Keratinocyte (primary cell): ENCODE results near the gene TBC1D30. TPM values are rescaled to one million over a fixed set of nuclear protein-coding genes. Genes with fewer than 3 reads are reported as not detected.

Experiments
- DNase-seq: peaks from one replicate; pipeline ENCODE4 v3.0.0-alpha.2; 2011; ENCODE audit warnings: low read depth, missing footprints, low spot score
- FAIRE-seq: peaks from 2 replicates; lab custom pipeline; 2011; peaks lifted over from hg19 to GRCh38; lab: Jason Lieb, UNC
- H2AFZ ChIP-seq: 2 replicates; pipeline ENCODE4 v1.6.0; 2012; ENCODE audit warnings: low read length, control low read depth, inconsistent platforms; ENCODE audit not compliant: control insufficient read depth
- H3K27ac ChIP-seq: 2 replicates; pipeline ENCODE4 v1.5.1; 2011; ENCODE audit warnings: low read length; ENCODE audit not compliant: control insufficient read depth, insufficient read depth
- H3K27me3 ChIP-seq: 3 replicates; pipeline ENCODE4 v1.6.0; 2011; ENCODE audit warnings: low read length; ENCODE audit not compliant: control insufficient read depth, insufficient read depth; ENCODE audit errors: extremely low read depth
- H3K36me3 ChIP-seq, 2 experiments: 2 replicates in 1 of 2; 3 replicates in 1 of 2; pipeline ENCODE4 v1.5.1; 2011; ENCODE audit warnings: low read length in 2 of 2, mild to moderate bottlenecking in 1 of 2; ENCODE audit not compliant: control insufficient read depth in 2 of 2, insufficient read depth in 2 of 2; ENCODE audit errors: extremely low read depth in 1 of 2
- H3K4me1 ChIP-seq: 3 replicates; pipeline ENCODE4 v1.5.1; 2011; ENCODE audit warnings: low read length; ENCODE audit not compliant: control insufficient read depth, insufficient read depth; ENCODE audit errors: extremely low read depth
- H3K4me2 ChIP-seq: 3 replicates; pipeline ENCODE4 v1.6.0; 2011; ENCODE audit warnings: low read depth, low read length; ENCODE audit not compliant: control insufficient read depth, insufficient read depth; ENCODE audit errors: extremely low read depth
- H3K4me3 ChIP-seq, 3 experiments: fragments of 200-600 bp in 1 of 3; sonication (generic) in 1 of 3; 2 replicates in 2 of 3; 3 replicates in 1 of 3; pipeline ENCODE4 v1.5.1; 2011 to 2016; ENCODE audit warnings: low read length in 3 of 3, mild to moderate bottlenecking in 3 of 3, control low read depth in 2 of 3, inconsistent platforms in 1 of 3, low read depth in 1 of 3, mixed read lengths in 1 of 3, mixed run types in 1 of 3, moderate library complexity in 1 of 3; ENCODE audit not compliant: control insufficient read depth in 2 of 3, insufficient read depth in 2 of 3; ENCODE audit errors: extremely low read depth in 1 of 3
- H3K79me2 ChIP-seq: 2 replicates; pipeline ENCODE4 v1.6.0; 2012; ENCODE audit warnings: low read length; ENCODE audit not compliant: control insufficient read depth, insufficient read depth
- H3K9ac ChIP-seq: 3 replicates; pipeline ENCODE4 v1.6.0; 2011; ENCODE audit warnings: low read length; ENCODE audit not compliant: control insufficient read depth, insufficient read depth; ENCODE audit errors: extremely low read depth
- H3K9me1 ChIP-seq: 3 replicates; pipeline ENCODE4 v1.6.0; 2011; ENCODE audit warnings: low read length; ENCODE audit not compliant: control insufficient read depth, insufficient read depth; ENCODE audit errors: extremely low read depth
- H3K9me3 ChIP-seq: 2 replicates; pipeline ENCODE4 v1.5.1; 2012; ENCODE audit warnings: low read depth, low read length; ENCODE audit not compliant: control insufficient read depth
- H4K20me1 ChIP-seq: 3 replicates; pipeline ENCODE4 v1.6.0; 2011; ENCODE audit warnings: low read length; ENCODE audit not compliant: control insufficient read depth, insufficient read depth; ENCODE audit errors: extremely low read depth
- CTCF ChIP-seq, 3 experiments: IDR thresholded peaks in 1 of 3; conservative IDR thresholded peaks in 1 of 3; optimal IDR thresholded peaks in 1 of 3; 2 replicates in 2 of 3; 3 replicates in 1 of 3; pipeline versions ENCODE3 to v1.5.1; 2011; ENCODE audit warnings: low read length in 3 of 3, mild to moderate bottlenecking in 3 of 3, moderate library complexity in 2 of 3, control low read depth in 1 of 3, inconsistent platforms in 1 of 3; ENCODE audit not compliant: insufficient read depth in 2 of 3; ENCODE audit errors: extremely low read depth in 1 of 3
- EZH2 ChIP-seq: IDR thresholded peaks from one replicate; pipeline ENCODE4 v1.6.1; 2012; ENCODE audit warnings: inconsistent platforms, mild to moderate bottlenecking, low read length, moderate library complexity
- dilution Hi-C: fragments of 300-500 bp; cut with MboI; formaldehyde crosslinking; loops from one replicate; pipeline ENCODE4 v1.7.0; 2020; ENCODE audit warnings: low sequenced_read_pairs; ENCODE audit not compliant: extremely low pct_ligation_motif_present
- polyA plus RNA-seq, 5 experiments: library from polyadenylated mRNA; depleted of rRNA in 3 of 5; stranded (reverse) in 3 of 5; stranded (forward) in 1 of 5; unstranded in 1 of 5; fragments of >200 nt; gene quantifications; 1 replicate in 1 of 5; 2 replicates in 3 of 5; 3 replicates in 1 of 5; pipeline versions ENCODE4 v1.2.1 to v1.2.3, GENCODE V29; 2011 to 2012; ENCODE audit warnings: missing spikeins in 2 of 5, low read depth in 1 of 5, low replicate concordance in 1 of 5

TBC1D30 gene
- polyA plus RNA-seq, 1 donor (not counting 4 experiments of a cell fraction or from before 2014, with no cell fraction given) = 0.50 TPM

GRCh38 chr12:64909124-64909523, 84.7 kb downstream of the TBC1D30 start:
- Histone ChIP-seq H3K27ac (no peak overlapping the region), H3K4me3 (no peak overlapping the region), H3K9me3 (no peaks in the 10 kb centered on the region), H3K4me1 (no peaks in the 10 kb centered on the region), H2AFZ (no peak overlapping the region), H3K9me1 (no peaks in the 10 kb centered on the region), H3K9ac (no peak overlapping the region), H4K20me1 (no peaks in the 10 kb centered on the region), H3K79me2 (no peaks in the 10 kb centered on the region), H3K4me2 (no peak overlapping the region), H3K27me3 (peaks cover 22% of the 10 kb centered on the region), H3K36me3 (no peaks in the 10 kb centered on the region)
- TF ChIP-seq EZH2 (no peak), CTCF (optimal IDR thresholded peaks at IDR 0.05 in 1 of 3, IDR thresholded peaks at IDR 0.05 in 1 of 3, conservative IDR thresholded peaks at IDR 0.05 in 1 of 3; ENCODE audit: extremely low read depth in 1 of 3, insufficient read depth in 2 of 3, low read length in 3 of 3) (no peak)
- DNase-seq (no peak), FAIRE-seq (no peak)
- dilution Hi-C loops = no loop called here

- no peaks in the 10 kb centered on the region for H4K20me1 ChIP-seq
- dilution Hi-C loops = no loop called here
- no peak for FAIRE-seq
Measured at GRCh38 chr12:64911081-64911480, 86.6 kb downstream of the TBC1D30 start.

More at GRCh38 chr12:64911081-64911480, 86.6 kb downstream of the TBC1D30 start:
- no peaks in the 10 kb centered on the region for H3K9me3 ChIP-seq
- DNase-seq = no peak
- H3K36me3 ChIP-seq = no peaks in the 10 kb centered on the region
- H3K79me2 ChIP-seq = no peaks in the 10 kb centered on the region
- no peak overlapping the region for H3K27ac ChIP-seq
- no peak overlapping the region for H2AFZ ChIP-seq
- no peaks in the 10 kb centered on the region for H3K9me1 ChIP-seq
- no peak for TF ChIP-seq EZH2
- no peak for TF ChIP-seq CTCF (optimal IDR thresholded peaks at IDR 0.05 in 1 of 3, IDR thresholded peaks at IDR 0.05 in 1 of 3, conservative IDR thresholded peaks at IDR 0.05 in 1 of 3; ENCODE audit: extremely low read depth in 1 of 3, insufficient read depth in 2 of 3, low read length in 3 of 3)
- no peaks in the 10 kb centered on the region for H3K4me1 ChIP-seq
- no peak overlapping the region for H3K9ac ChIP-seq
- peaks cover 29% of the 10 kb centered on the region for H3K27me3 ChIP-seq
- H3K4me3 ChIP-seq = no peak overlapping the region
- H3K4me2 ChIP-seq = no peak overlapping the region
